ENCODE results near the gene COA1. TPM values are rescaled to one million over a fixed set of nuclear protein-coding genes. Genes with fewer than 3 reads are reported as not detected.
"Not testable (repeated sequence)": the region's sequence is repeated elsewhere in the genome, so short reads cannot be mapped to it uniquely, and the experiment has no call there.

COA1 gene
- total RNA-seq, 2 experiments from 2014 or later, result 78.9 to 79.6 TPM

DNA sequence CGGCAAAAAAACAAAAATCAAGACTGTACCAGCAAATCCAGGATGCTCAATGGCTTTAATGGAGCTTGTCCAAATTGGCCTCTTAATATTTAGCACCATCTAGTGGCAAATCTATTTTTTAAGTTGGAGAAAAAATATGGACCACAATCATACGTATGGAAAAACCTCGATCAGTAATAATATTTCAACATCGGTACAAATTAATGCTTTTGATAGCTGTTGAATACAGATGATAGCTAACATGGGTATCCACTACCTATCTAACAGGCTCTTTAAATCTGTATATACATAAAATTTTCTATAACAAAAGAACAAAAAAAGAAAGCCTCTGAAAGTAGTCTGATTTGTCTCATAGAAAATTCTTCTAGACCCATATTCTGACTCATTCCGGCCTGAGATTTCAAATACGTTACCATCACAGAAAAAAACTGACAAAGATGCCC is 29.2 kb downstream of the COA1 start:
- ChIA-PET POLR2A (interaction anchor here (0.6 to 2.4 kb wide), 5 partner anchors 31 to 117 kb away, joined by 5 to 47 read pairs (median 6); partner anchors contain the start of gene STK17A), CTCF (interaction anchor here (0.6 to 6.4 kb wide), 56 partner anchors 8 to 758 kb away, joined by 3 to 548 read pairs (median 5); partner anchors contain the start of genes BLVRA, COA1 and STK17A)
- DNase-seq, result no peak
- Mint-ChIP-seq H3K9me3 (no peaks in the 10 kb centered on the region), H3K4me1 (ENCODE audit: low read depth) (peaks cover 57% of the 10 kb centered on the region), H3K27ac (no peak overlapping the region), H3K27me3 (no peaks in the 10 kb centered on the region), H3K36me3 (peaks cover 7% of the 10 kb centered on the region), H3K4me3 (no peak overlapping the region)
- intact Hi-C loops (cut with micrococcal nuclease), result loop anchor here (1.0 to 2.0 kb wide), 4 partner anchors 21 to 118 kb away; no protein-coding TSS in a partner anchor

DNA sequence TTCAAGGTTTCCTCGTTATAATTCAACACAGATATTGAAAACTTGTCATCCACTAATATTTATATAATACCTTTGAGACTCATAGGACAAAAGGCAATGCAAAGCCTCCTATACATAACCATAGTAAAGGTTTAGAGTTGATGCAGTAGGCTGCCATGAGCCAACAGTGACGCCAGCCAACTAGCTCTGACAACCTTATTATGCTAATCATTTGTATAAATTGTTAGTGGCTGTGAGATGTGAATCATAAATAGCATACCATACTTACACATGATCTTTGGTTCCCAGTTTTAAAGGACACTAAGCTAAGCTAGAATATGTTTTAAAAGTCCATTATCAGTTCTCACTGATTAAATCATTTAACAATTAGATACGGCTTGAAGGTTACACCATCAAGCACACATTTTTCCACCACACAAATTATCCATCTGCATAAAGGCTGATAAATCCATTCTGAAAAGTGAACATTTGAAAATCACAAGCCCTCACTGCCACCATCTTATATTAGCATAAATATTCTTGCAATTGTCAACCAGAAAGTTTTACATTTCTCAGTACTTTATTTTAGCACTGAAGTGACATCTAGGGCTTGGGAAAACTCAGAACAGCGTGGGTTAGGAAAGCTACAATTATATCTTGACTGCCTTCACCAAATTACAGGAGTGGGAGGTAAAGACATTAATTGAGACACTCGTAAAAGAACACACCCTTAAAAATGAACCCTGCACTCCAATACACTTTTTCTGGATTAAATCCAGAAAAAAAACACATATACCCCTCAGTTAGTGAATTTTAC is 30.7 kb downstream of the COA1 start:
- Mint-ChIP-seq H3K4me1 (ENCODE audit: low read depth) (peaks cover 45% of the 10 kb centered on the region), H3K9me3 (no peaks in the 10 kb centered on the region), H3K27me3 (no peaks in the 10 kb centered on the region), H3K36me3 (peaks cover under 1% of the 10 kb centered on the region), H3K27ac (no peak overlapping the region), H3K4me3 (no peak overlapping the region)
- ChIA-PET CTCF (interaction anchor here (0.6 to 6.4 kb wide), 25 partner anchors 9 to 245 kb away, joined by 3 to 548 read pairs (median 9); partner anchors contain the start of genes COA1 and STK17A), POLR2A (interaction anchor here (0.9 to 2.4 kb wide), 5 partner anchors 29 to 116 kb away, joined by 6 to 47 read pairs (median 9); partner anchors contain the start of gene STK17A)
- intact Hi-C loops (cut with micrococcal nuclease), result no loop called here
- DNase-seq, result no peak

DNA sequence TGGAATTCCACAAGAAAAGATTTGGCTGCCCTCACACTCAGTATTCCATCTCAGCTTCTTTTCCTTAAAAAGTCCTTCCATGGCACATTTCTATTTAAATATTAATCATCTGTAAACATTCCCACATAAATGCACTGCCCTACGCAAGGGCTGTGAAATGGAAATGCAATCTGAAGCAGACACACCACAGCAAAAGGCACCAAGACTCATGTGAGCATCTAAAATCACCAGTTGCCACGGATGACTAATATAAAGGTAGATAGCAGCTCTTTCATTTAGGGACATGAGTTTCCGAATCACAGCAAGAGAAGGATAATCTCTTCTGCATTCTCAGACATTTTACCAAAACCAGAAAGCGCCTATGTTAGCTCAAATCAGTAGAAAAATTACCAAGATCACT is 31.6 kb downstream of the COA1 start:
- CTCF ChIA-PET, result interaction anchor here (0.6 to 6.4 kb wide), 6 partner anchors 10 to 139 kb away, joined by 3 to 548 read pairs (median 39); partner anchors contain the start of gene STK17A
- Mint-ChIP-seq H3K36me3 (no peaks in the 10 kb centered on the region), H3K27ac (no peak overlapping the region), H3K9me3 (no peaks in the 10 kb centered on the region), H3K4me1 (ENCODE audit: low read depth) (peaks cover 35% of the 10 kb centered on the region), H3K4me3 (no peak overlapping the region), H3K27me3 (no peaks in the 10 kb centered on the region)
- POLR2A ChIA-PET, result interaction anchor here (0.6 to 0.9 kb wide), 2 partner anchors 115 kb away, joined by 3 to 8 read pairs; partner anchors contain the start of gene STK17A
- DNase-seq, result no peak
- intact Hi-C loops (cut with micrococcal nuclease), result no loop called here

DNA sequence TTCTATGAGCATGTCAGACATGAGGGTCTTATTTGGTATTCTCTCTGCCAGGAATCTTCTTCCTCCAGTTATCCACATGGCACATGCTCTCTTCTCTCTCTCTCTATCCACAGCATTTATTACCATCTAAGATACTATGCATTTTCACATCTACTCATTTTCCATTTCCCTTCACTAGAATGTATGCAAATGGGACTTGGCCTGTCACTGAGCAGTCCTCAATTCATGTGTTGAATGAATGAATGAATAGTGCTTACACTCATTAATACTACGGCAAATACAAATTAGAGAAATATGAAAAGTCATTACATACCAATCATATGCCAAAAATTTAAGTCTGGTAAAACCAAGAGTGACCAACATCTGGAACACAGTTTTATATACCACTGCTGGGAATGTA is 34.0 kb downstream of the COA1 start:
- peaks cover 36% of the 10 kb centered on the region for H3K4me1 Mint-ChIP-seq (ENCODE audit: low read depth)
- H3K27me3 Mint-ChIP-seq, result no peaks in the 10 kb centered on the region
- no peak overlapping the region for H3K27ac Mint-ChIP-seq
- DNase-seq, result no peak
- intact Hi-C loops (cut with micrococcal nuclease), result no loop called here
- no peak overlapping the region for H3K4me3 Mint-ChIP-seq
- H3K36me3 Mint-ChIP-seq, result no peaks in the 10 kb centered on the region
- CTCF ChIA-PET, result no interaction called here
- POLR2A ChIA-PET, result no interaction called here
- H3K9me3 Mint-ChIP-seq, result no peaks in the 10 kb centered on the region

DNA sequence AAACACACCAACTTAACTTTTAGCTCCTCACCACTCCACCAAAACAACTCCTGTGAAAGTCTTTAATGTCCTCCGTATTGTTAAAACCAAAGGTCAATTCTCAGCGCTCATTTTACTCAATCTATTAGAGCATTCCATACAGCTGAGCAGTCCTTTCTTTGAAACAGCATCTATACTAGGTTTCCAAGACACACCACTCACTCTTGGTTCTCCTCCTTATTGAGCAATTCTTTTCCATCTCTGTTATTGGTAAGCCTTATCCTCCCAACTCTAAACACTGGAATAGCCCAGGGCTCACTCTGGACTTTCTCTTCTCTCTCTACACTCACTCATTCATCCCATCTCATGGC is 34.9 kb downstream of the COA1 start:
- no peaks in the 10 kb centered on the region for H3K27me3 Mint-ChIP-seq
- CTCF ChIA-PET, result interaction anchor here (0.6 to 2.4 kb wide), 2 partner anchors 112 to 253 kb away, joined by 3 to 27 read pairs; partner anchors contain the start of gene STK17A
- no peak overlapping the region for H3K27ac Mint-ChIP-seq
- peaks cover 32% of the 10 kb centered on the region for H3K4me1 Mint-ChIP-seq (ENCODE audit: low read depth)
- H3K36me3 Mint-ChIP-seq, result no peaks in the 10 kb centered on the region
- DNase-seq, result no peak
- H3K9me3 Mint-ChIP-seq, result no peaks in the 10 kb centered on the region
- no peak overlapping the region for H3K4me3 Mint-ChIP-seq
- POLR2A ChIA-PET, result no interaction called here
- intact Hi-C loops (cut with micrococcal nuclease), result no loop called here

DNA sequence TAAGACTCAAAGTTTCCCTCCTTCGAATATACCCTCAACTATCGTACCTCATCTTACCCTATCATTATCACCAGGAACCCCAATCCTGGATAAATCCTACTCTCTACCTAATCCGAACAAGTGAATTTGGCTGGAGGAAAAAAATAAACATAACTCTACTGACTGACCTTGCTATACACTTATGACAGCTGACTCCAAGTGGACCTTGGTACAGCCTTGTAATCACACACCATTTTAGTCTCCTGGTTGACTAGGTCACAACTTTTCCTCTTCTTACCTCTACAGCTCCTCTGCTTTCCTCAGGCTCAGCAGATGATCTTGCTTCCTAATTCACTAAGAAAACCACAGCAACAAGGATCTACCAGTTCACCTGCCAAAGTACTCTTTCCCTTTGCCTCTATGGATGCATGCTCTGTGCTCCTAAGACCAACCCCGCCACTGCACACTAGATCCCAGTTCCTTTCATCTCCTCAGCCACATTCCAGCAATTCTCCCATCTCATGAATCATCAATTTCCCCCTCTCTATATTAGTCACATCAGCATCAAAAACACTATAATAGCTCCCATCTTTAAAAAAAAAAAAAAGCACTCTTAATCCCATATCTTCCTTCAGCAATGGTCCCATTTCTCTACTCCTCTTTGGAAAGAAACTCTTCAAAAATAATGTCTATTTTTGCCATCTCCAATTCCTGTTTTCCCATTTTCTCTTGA is 35.5 kb downstream of the COA1 start:
- no peaks in the 10 kb centered on the region for H3K9me3 Mint-ChIP-seq
- ChIA-PET CTCF (interaction anchor here (0.6 to 2.4 kb wide), 2 partner anchors 111 to 253 kb away, joined by 3 to 27 read pairs; partner anchors contain the start of gene STK17A), POLR2A (no interaction called here)
- H3K36me3 Mint-ChIP-seq, result no peaks in the 10 kb centered on the region
- H3K4me1 Mint-ChIP-seq (ENCODE audit: low read depth), result peaks cover 31% of the 10 kb centered on the region
- no peak for DNase-seq
- no peak overlapping the region for H3K27ac Mint-ChIP-seq
- no peaks in the 10 kb centered on the region for H3K27me3 Mint-ChIP-seq
- intact Hi-C loops (cut with micrococcal nuclease), result loop anchor here (2.0 kb wide), 1 partner anchor 15 kb away; no protein-coding TSS in a partner anchor
- no peak overlapping the region for H3K4me3 Mint-ChIP-seq

DNA sequence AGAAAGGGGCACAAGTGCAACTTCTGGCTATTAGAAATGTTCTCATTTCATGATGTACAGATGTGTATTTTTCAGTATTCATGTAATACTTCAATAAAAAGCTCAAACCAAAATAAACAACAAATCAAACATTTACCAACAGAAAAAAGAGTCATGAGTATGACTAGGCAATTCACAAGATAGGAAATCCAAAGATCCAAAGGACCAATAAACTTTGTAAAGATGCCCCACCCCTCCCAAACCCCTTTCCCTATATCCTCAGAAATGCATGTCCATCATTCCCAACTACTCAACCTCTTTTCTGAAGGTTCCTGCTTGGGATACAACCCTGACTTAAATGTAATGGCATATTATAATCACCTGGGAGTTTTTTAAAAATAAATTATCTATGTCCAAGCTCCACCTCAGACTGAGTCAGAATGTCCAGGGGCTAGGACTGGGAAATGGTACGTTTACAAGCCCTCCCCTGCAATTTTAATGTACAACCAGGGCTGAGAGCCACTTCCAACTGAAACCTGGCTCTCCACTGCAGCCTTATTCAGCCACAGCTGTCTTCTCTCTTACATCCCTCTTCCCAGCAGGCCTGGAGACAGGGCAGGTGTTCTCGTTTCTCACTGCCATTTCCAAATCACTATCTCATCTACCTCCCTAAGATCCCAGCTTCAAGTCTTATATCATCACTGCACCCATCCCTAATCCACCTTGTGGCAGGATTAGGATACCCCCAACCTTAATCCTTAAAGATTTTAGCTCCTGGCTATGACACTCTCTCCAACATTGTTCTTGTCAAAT is 36.5 kb downstream of the COA1 start:
- ChIA-PET POLR2A (no interaction called here), CTCF (interaction anchor here (2.4 kb wide), 1 partner anchor 110 kb away, joined by 27 read pairs; the partner anchor contains the start of gene STK17A)
- H3K36me3 Mint-ChIP-seq, result peaks cover 6% of the 10 kb centered on the region
- DNase-seq, result no peak
- no peak overlapping the region for H3K27ac Mint-ChIP-seq
- H3K9me3 Mint-ChIP-seq, result peaks cover 6% of the 10 kb centered on the region
- peaks cover 30% of the 10 kb centered on the region for H3K4me1 Mint-ChIP-seq (ENCODE audit: low read depth)
- H3K27me3 Mint-ChIP-seq, result no peaks in the 10 kb centered on the region
- no peak overlapping the region for H3K4me3 Mint-ChIP-seq
- intact Hi-C loops (cut with micrococcal nuclease), result loop anchor here (2.0 kb wide), 1 partner anchor 14 kb away; no protein-coding TSS in a partner anchor

DNA sequence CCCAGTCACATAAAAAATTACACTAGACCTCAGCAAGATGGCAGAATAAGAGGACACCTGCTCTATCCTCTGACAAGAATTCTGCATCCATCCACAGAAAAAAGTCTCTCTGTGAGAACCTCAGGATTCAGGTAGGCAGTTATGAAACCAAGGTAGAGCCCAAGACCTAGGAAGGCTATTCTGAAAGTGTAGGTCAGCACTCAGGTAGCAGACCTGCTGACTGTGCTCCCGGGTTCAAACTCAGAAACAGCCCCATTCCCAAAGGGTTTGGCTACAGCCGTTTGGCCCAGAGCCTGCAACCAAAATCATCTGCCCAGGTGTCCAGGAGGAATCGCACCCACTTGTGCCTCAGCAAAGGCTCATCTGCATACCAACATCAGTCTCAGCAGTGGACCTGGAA is 37.7 kb downstream of the COA1 start:
- Mint-ChIP-seq H3K4me1 (ENCODE audit: low read depth) (peaks cover 27% of the 10 kb centered on the region), H3K36me3 (peaks cover 7% of the 10 kb centered on the region), H3K4me3 (no peak overlapping the region), H3K27me3 (no peaks in the 10 kb centered on the region), H3K27ac (no peak overlapping the region), H3K9me3 (peaks cover 7% of the 10 kb centered on the region)
- intact Hi-C loops (cut with micrococcal nuclease), result loop anchor here (2.0 kb wide), 1 partner anchor 13 kb away; no protein-coding TSS in a partner anchor
- no peak for DNase-seq
- CTCF ChIA-PET, result interaction anchor here (1.1 to 6.5 kb wide), 2 partner anchors 8 to 109 kb away, joined by 9 to 58 read pairs; partner anchors contain the start of gene STK17A
- POLR2A ChIA-PET, result no interaction called here

DNA sequence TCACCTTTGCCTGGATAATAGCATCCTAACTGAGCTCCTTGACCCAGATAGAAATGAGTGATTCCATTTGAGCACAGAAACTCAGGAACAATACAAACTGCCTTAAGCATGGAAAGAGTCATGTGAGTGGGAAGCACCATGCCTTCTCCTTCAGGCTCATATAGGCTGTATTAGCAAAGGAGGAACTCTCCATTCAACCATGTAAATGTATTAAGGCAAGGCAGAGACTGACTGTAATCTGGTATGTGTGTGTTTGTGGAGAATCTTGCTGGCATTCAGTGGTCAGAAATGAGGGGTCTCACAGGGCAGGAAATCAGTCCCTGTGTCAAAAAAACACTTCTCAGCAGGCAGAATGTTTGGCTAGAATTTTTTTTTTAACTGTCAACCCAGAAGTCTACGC is 40.2 kb downstream of the COA1 start:
- Mint-ChIP-seq H3K4me1 (ENCODE audit: low read depth) (peaks cover 40% of the 10 kb centered on the region), H3K27ac (no peak overlapping the region), H3K36me3 (peaks cover 7% of the 10 kb centered on the region), H3K27me3 (no peaks in the 10 kb centered on the region), H3K9me3 (peaks cover 7% of the 10 kb centered on the region), H3K4me3 (no peak overlapping the region)
- intact Hi-C loops (cut with micrococcal nuclease), result no loop called here
- ChIA-PET POLR2A (no interaction called here), CTCF (interaction anchor here (5.2 to 6.5 kb wide), 2 partner anchors 11 to 106 kb away, joined by 28 to 58 read pairs; partner anchors contain the start of gene STK17A)
- no peak for DNase-seq

DNA sequence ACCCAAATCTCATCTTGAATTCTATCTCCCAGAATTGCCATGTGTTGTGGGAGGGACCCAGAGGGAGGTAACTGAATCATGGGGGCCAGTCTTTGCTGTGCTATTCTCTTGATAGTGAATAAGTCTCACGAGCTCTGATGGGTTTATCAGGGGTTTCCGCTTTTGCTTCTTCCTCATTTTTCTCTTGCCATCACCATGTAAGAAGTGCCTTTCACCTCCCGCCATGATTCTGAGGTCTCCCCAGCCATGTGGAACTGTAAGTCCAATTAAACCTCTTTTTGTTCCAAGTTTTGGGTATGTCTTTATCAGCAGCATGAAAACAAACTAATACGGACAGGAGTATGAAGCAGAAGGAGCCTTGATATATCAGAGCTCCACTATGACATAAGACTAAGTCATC is 41.5 kb downstream of the COA1 start:
- CTCF ChIA-PET, result interaction anchor here (5.2 to 6.5 kb wide), 2 partner anchors 12 to 105 kb away, joined by 28 to 58 read pairs; partner anchors contain the start of gene STK17A
- peaks cover 50% of the 10 kb centered on the region for H3K4me1 Mint-ChIP-seq (ENCODE audit: low read depth)
- not testable (repeated sequence) for DNase-seq

DNA sequence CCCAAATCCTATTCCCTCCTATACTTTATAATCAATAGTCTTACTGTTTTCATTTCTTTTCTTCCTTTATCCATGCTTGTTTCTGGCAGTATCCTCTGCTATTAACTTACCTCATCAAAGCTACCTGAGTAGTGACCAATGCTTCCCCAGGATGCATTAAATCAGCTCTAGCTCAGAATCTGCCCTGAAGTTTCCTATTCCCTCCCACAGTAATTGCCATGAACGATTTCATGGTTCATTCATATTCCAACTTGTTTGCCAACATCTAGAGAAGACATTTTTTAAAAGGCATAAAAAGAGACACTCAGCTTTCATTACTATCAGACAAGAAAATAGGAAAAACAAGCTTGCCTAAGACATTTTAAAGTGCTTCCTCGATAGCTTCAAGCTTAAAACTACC is 42.3 kb downstream of the COA1 start:
- DNase-seq, result no peak
- Mint-ChIP-seq H3K4me3 (no peak overlapping the region), H3K27me3 (no peaks in the 10 kb centered on the region), H3K4me1 (ENCODE audit: low read depth) (peaks cover 53% of the 10 kb centered on the region), H3K36me3 (peaks cover 11% of the 10 kb centered on the region), H3K27ac (no peak overlapping the region), H3K9me3 (peaks cover 7% of the 10 kb centered on the region)
- POLR2A ChIA-PET, result no interaction called here
- intact Hi-C loops (cut with micrococcal nuclease), result no loop called here
- CTCF ChIA-PET, result interaction anchor here (0.6 to 6.5 kb wide), 5 partner anchors 13 to 616 kb away, joined by 3 to 58 read pairs (median 4); partner anchors contain the start of gene STK17A

More for the DNA sequence above, 41.5 kb downstream of the COA1 start:
- peaks cover 11% of the 10 kb centered on the region for H3K36me3 Mint-ChIP-seq
- H3K9me3 Mint-ChIP-seq; H3K27ac Mint-ChIP-seq; intact Hi-C loops (cut with micrococcal nuclease); H3K4me3 Mint-ChIP-seq; POLR2A ChIA-PET; H3K27me3 Mint-ChIP-seq: not testable (repeated sequence)
